GM20000 (cell line): ENCODE results near the gene POU2AF1.

Experiments
- DNase-seq: peaks from one replicate; pipeline ENCODE4 v3.0.0; 2012; ENCODE audit warnings: low spot score
- TF ChIP-seq, protein P1 (sequence below): IDR thresholded peaks from 2 replicates; pipeline ENCODE4 v1.5.1; 2012; ENCODE audit warnings: mild to moderate bottlenecking, control low read depth; ENCODE audit errors: extremely low read depth, missing control alignments

POU2AF1 gene

GRCh38 chr11:111409915-111410314 is 30.8 kb upstream of the POU2AF1 start:
- TF ChIP-seq, protein P1, sequence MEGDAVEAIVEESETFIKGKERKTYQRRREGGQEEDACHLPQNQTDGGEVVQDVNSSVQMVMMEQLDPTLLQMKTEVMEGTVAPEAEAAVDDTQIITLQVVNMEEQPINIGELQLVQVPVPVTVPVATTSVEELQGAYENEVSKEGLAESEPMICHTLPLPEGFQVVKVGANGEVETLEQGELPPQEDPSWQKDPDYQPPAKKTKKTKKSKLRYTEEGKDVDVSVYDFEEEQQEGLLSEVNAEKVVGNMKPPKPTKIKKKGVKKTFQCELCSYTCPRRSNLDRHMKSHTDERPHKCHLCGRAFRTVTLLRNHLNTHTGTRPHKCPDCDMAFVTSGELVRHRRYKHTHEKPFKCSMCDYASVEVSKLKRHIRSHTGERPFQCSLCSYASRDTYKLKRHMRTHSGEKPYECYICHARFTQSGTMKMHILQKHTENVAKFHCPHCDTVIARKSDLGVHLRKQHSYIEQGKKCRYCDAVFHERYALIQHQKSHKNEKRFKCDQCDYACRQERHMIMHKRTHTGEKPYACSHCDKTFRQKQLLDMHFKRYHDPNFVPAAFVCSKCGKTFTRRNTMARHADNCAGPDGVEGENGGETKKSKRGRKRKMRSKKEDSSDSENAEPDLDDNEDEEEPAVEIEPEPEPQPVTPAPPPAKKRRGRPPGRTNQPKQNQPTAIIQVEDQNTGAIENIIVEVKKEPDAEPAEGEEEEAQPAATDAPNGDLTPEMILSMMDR = no peak
- DNase-seq = peak; percentile 42

DNA sequence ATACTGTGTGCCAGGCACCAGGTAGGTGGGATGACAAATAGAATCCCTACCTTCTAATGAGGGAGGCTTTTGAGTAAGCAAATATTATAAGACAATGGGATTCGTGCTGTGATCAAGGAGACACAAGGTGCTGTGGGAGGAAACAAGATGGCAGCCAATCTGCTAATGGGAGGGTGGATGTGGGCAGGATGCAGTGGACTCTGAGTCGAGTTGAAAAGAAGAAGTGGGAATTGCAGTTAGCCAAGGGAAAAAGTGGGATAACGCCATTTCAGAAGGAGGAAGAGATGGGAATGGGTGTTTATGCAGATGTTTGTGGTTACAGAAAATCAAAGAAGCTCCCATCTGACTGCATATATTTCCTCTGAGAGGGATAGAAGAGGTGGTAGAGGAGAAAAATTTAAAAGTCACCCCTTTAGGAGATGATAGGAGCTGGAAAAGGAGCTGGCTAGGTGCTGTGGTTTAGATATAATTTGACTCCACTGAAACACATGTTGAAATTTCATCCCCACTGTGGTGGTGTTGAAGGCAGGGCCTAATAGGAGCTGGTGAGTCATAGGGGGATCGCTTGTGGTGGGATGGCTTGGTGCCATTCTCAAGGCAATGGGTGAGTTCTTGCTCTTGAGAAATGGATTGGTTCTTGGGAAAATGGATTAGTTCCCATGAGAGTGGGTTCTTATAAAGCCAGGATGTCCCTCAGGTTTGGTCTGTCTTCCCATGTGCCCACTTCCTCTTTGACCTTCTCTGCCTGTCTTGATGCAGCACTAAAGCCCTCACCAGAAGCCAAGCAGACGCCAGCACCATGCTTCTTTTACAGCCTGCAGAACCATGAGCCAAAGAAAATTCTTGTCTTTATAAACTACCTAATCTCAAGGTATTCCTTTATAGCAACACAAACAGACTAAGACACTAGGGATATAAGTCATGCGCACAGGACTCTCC is 30.0 kb upstream of the POU2AF1 start:
- TF ChIP-seq, protein P1 = no peak
- DNase-seq = no peak

GRCh38 chr11:111407652-111408051 is 28.6 kb upstream of the POU2AF1 start:
- TF ChIP-seq, protein P1 = no peak
- DNase-seq = no peak

DNA sequence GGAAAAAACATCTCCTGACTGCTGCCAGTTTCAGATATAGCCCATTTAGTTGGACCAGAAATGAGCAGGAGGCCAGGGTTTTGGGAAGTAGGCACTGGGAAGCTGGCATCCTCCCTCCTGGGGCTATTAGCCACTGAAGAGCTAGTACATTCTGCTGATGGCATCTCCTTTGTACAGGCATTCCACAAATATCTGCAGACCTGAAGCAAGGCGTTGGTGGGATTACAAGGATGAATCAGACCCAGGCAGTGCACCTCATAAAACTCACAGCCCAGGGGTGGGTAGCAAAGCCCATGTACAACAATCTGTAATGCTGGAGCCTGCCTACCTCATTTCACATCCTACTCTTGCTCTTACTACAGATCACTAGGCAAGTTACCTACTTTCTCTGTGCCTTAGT is 27.5 kb upstream of the POU2AF1 start:
- TF ChIP-seq, protein P1 = no peak
- no peak for DNase-seq

GRCh38 chr11:111406091-111406490 is 27.0 kb upstream of the POU2AF1 start:
- no peak for DNase-seq
- TF ChIP-seq, protein P1 = no peak

DNA sequence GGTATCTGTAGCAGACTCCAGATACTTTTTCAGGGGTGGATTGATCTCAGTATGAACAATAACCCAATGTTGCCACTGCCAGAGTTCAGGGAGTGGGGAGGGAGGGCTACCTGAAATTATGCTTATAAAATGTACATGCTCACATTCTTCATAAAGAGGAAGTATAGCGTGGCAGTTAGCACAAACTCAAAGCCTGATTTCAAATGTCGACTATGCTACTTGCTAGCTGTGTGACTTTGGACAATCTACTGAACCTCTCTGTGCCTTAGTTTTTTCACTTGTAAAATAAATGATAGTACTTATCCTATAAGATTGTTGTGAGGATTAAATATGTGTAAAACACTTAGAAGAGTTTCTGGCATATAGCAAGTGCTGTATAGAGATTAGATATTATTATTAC is 26.5 kb upstream of the POU2AF1 start:
- no peak for DNase-seq
- TF ChIP-seq, protein P1 = no peak

DNA sequence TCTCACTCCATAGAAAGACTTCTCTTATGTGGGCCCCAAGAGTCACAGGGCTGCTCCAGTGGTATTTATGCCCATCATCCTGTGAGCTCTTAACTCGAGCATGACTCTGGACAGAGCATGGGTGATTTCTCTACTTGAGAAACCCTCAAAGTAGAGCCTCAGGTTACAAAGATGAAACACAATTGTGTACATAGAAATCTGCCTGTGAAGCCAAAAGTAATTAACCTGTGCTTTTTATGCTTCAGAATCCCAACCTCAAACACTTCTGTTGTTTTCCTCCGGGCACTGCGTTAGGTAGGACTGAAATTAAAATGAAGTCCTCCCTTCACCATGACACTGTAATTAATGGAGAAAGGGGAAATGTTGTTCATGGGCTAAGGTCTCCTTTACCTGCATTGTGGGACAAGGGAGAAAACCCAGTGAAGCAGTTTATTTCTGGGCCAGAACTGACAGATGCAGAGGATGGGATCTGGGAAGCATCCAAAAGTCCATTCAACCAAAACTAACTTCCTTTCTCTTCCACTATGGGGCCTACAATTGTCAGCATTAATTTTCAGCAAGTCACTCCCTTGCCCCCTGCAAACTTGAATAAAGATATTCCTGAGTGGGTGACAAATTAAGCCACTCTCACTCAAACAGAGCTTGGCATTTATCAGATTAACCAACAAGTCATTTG is 24.1 kb upstream of the POU2AF1 start:
- DNase-seq = no peak
- TF ChIP-seq, protein P1 = no peak
